ENCODE results near the gene KLHL17.

KLHL17 gene

GRCh38 chr1:1013105-1013921 lies 52.9 kb downstream of the KLHL17 start, which contains the start of gene ISG15:
Gene ISG15, plus strand, starts transcription at chr1:1013497. Its CDS starts 77 bp downstream, at chr1:1013574.
- peaks cover 12% of the 10 kb centered on the region for H3K27me3 Mint-ChIP-seq
- H3K36me3 Mint-ChIP-seq = no peaks in the 10 kb centered on the region
- H3K27ac Mint-ChIP-seq = peak within 1 kb of the TSS; percentile 93
- peak within 1 kb of the TSS; percentile 84 for H3K4me3 Mint-ChIP-seq
- peaks cover 26% of the 10 kb centered on the region for H3K4me1 Mint-ChIP-seq
- no peaks in the 10 kb centered on the region for H3K9me3 Mint-ChIP-seq
- peak; percentile 97 for ATAC-seq

GRCh38 chr1:1013922-1014648 lies 53.7 kb downstream of the KLHL17 start:
- H3K4me3 Mint-ChIP-seq = peak overlapping the region; percentile 84
- no peaks in the 10 kb centered on the region for H3K9me3 Mint-ChIP-seq
- H3K27me3 Mint-ChIP-seq = peaks cover 4% of the 10 kb centered on the region
- H3K36me3 Mint-ChIP-seq = no peaks in the 10 kb centered on the region
- peaks cover 26% of the 10 kb centered on the region for H3K4me1 Mint-ChIP-seq
- no peak for ATAC-seq
- H3K27ac Mint-ChIP-seq = peak overlapping the region; percentile 93

DNA sequence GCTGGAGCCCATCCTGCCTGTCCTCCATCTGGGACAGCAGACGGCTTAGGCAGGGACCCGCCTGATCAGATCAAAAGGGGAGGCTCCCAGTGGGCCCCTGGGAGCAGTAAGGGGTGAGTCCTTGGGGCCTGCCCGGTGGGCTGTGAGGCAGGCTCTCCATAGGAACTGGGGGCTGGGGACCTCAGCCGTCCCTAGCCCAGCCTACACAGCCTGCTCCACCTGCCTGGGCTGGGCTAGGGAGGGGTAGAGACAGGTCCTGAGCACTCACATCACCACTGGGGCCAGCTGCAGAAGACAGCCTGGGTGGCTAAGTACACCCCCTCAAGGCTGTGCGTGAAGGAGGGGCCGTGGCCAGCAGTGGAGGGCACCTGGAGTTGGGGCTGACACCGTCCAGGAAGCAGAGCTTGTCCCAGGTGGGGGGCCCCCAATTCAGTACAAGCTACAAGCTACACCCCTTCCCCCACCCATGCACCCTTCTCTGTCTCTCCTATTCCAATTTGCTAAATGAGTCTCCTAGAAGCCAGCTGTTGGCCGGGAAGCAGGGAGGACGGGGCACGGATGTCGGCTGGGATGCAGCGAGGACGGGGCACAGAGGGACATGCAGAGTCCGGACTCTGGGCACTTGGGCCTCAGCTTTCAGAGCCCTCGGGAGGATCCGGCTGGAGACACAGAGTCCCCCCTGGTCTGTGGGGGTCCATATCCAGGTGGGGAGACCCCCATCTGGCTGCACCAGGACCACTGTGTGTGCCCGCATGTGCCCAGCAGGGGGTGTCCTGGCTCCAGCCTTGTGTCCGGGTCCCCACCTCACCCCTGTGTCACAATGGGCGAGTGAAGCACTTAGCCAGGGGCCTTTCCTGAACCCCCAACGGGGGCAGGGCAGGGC lies 54.7 kb downstream of the KLHL17 start:
- no peak for ATAC-seq

More for the DNA sequence above, 54.7 kb downstream of the KLHL17 start:
- H3K4me1 Mint-ChIP-seq = peaks cover 26% of the 10 kb centered on the region
- H3K27me3 Mint-ChIP-seq = no peaks in the 10 kb centered on the region
- no peaks in the 10 kb centered on the region for H3K9me3 Mint-ChIP-seq
- H3K27ac Mint-ChIP-seq = peak overlapping the region; percentile 93
- peak overlapping the region; percentile 84 for H3K4me3 Mint-ChIP-seq
- H3K36me3 Mint-ChIP-seq = no peaks in the 10 kb centered on the region

All from stimulated activated memory B cell treated with anti-CD40 and anti-IgM and Interleukin-4, amounts not matched to agents 10 μg/mL and 1 μg/mL and 100 μg/mL, for 72 hours (primary cell).